Right ventricle myocardium superior (tissue), 1 donor: ENCODE results near the gene SDC1. TPM values are rescaled to one million over a fixed set of nuclear protein-coding genes. Genes with fewer than 3 reads are reported as not detected.

ENCODE experiments used
- ATAC-seq: fragments of 200-7000 bp; cut with Tn5 transposase; one replicate; pipeline ENCODE4 v1.9.1; 2020; ENCODE audit warnings: mild to moderate bottlenecking; ENCODE audit not compliant: poor library complexity
- DNase-seq: peaks from one replicate; pipeline ENCODE4 v3.0.0-alpha.2; 2020
- intact Hi-C: fragments of 100-400 bp; cut with DNase I; formaldehyde crosslinking; loops from one replicate; pipeline ENCODE4 v1.11.2; 2022
- total RNA-seq: library from RNA; stranded (reverse); fragmentation: NEBNext Ultra II Directional; extraction: Animal tissue kit (Norgen Biotek cat#: 25700); gene quantifications from one replicate; pipeline ENCODE4 v1.2.1, GENCODE V29; 2021
- donor health status: DM: no; HTN: yes; CAD: no; lungs with severe emphysema.

The SDC1 gene
- total RNA-seq, 1 donor from 2014 or later = 0.11 TPM

GRCh38 chr2:20231159-20231558 lies 6.2 kb upstream of the SDC1 start:
- ATAC-seq (no peak), DNase-seq (no peak)
- intact Hi-C loops = no loop called here

GRCh38 chr2:20230114-20230425 lies 5.1 kb upstream of the SDC1 start:
- DNase-seq (no peak), ATAC-seq (no peak)
- intact Hi-C loops = no loop called here

- ATAC-seq (no peak), DNase-seq (no peak)
- intact Hi-C loops = no loop called here
Measured at GRCh38 chr2:20229322-20230113, 4.6 kb upstream of the SDC1 start.

GRCh38 chr2:20227894-20228505 lies 3.1 kb upstream of the SDC1 start:
- ATAC-seq (no peak), DNase-seq (no peak)
- intact Hi-C loops = no loop called here

- ATAC-seq = no peak
- no peak for DNase-seq
- intact Hi-C loops = no loop called here
Measured at GRCh38 chr2:20226152-20226545, 1.2 kb upstream of the SDC1 start.

GRCh38 chr2:20225294-20226151 lies 593 bp upstream of the SDC1 start:
- intact Hi-C loops = no loop called here
- peak; percentile 88 for ATAC-seq
- DNase-seq = peak; percentile 60

GRCh38 chr2:20224164-20224715 lies 690 bp downstream of the SDC1 start:
- intact Hi-C loops = no loop called here
- ATAC-seq (peak; percentile 34), DNase-seq (no peak)

GRCh38 chr2:20223407-20224163 lies 1.3 kb downstream of the SDC1 start:
- intact Hi-C loops = no loop called here

GRCh38 chr2:20222769-20223406 lies 2.0 kb downstream of the SDC1 start:
- ATAC-seq (no peak), DNase-seq (no peak)
- intact Hi-C loops = no loop called here

More at GRCh38 chr2:20223407-20224163, 1.3 kb downstream of the SDC1 start:
- ATAC-seq = peak; percentile 42
- DNase-seq = no peak

GRCh38 chr2:20222014-20222768 lies 2.7 kb downstream of the SDC1 start:
- no peak for ATAC-seq
- intact Hi-C loops = no loop called here
- DNase-seq = no peak

GRCh38 chr2:20221555-20221973 lies 3.4 kb downstream of the SDC1 start:
- ATAC-seq = no peak
- intact Hi-C loops = no loop called here
- DNase-seq = no peak

GRCh38 chr2:20220806-20221554 lies 4.0 kb downstream of the SDC1 start:
- ATAC-seq (no peak), DNase-seq (no peak)
- intact Hi-C loops = no loop called here

- DNase-seq = no peak
- intact Hi-C loops = no loop called here
Measured at GRCh38 chr2:20219763-20220380, 5.1 kb downstream of the SDC1 start.

GRCh38 chr2:20218331-20219320 lies 6.3 kb downstream of the SDC1 start:
- intact Hi-C loops = no loop called here
- DNase-seq = peak; percentile 28

More at GRCh38 chr2:20219763-20220380, 5.1 kb downstream of the SDC1 start:
- no peak for ATAC-seq

More at GRCh38 chr2:20218331-20219320, 6.3 kb downstream of the SDC1 start:
- no peak for ATAC-seq
